ENCODE results near the gene TLE5. TPM values are rescaled to one million over a fixed set of nuclear protein-coding genes. Genes with fewer than 3 reads are reported as not detected.

The TLE5 gene
- polyA plus RNA-seq (ENCODE audit: insufficient read length in 4 of 4), result 100 to 1,000 TPM; 414 to 627 (median 476) TPM

- DNase-seq (ENCODE audit: low read depth in 4 of 4, low spot score in 2 of 4), result no peak
Observed at GRCh38 chr19:3062165-3063105, at the start of gene TLE5. Gene TLE5 (minus strand): TSS chr19:3062495. CDS start chr19:3062200, 295 bp downstream.

- no peak for DNase-seq (ENCODE audit: low read depth in 4 of 4, low spot score in 2 of 4)
Observed at GRCh38 chr19:3111586-3112247, 49.4 kb upstream of the TLE5 start.

GRCh38 chr19:3110126-3110825 lies 48.0 kb upstream of the TLE5 start:
- DNase-seq (ENCODE audit: low read depth in 4 of 4, low spot score in 2 of 4), result no peak

- DNase-seq (ENCODE audit: low read depth in 4 of 4, low spot score in 2 of 4), result no peak
Observed at GRCh38 chr19:3109491-3109890, 47.2 kb upstream of the TLE5 start.

- no peak for DNase-seq (ENCODE audit: low read depth in 4 of 4, low spot score in 2 of 4)
Observed at GRCh38 chr19:3108775-3109174, 46.5 kb upstream of the TLE5 start.

- no peak for DNase-seq (ENCODE audit: low read depth in 4 of 4, low spot score in 2 of 4)
Observed at GRCh38 chr19:3107658-3108057, 45.4 kb upstream of the TLE5 start.

- no peak for DNase-seq (ENCODE audit: low read depth in 4 of 4, low spot score in 2 of 4)
Observed at GRCh38 chr19:3106509-3107141, 44.3 kb upstream of the TLE5 start.

- no peak for DNase-seq (ENCODE audit: low read depth in 4 of 4, low spot score in 2 of 4)
Observed at GRCh38 chr19:3105641-3106508, 43.6 kb upstream of the TLE5 start.

GRCh38 chr19:3104708-3104983 lies 42.4 kb upstream of the TLE5 start:
- no peak for DNase-seq (ENCODE audit: low read depth in 4 of 4, low spot score in 2 of 4)

- no peak for DNase-seq (ENCODE audit: low read depth in 4 of 4, low spot score in 2 of 4)
Observed at GRCh38 chr19:3102239-3103140, 40.2 kb upstream of the TLE5 start.

GRCh38 chr19:3100747-3101730 lies 38.7 kb upstream of the TLE5 start:
- no peak for DNase-seq (ENCODE audit: low read depth in 4 of 4, low spot score in 2 of 4)

GRCh38 chr19:3100331-3100730 lies 38.0 kb upstream of the TLE5 start:
- DNase-seq (ENCODE audit: low read depth in 4 of 4, low spot score in 2 of 4), result no peak

GRCh38 chr19:3099347-3100145 lies 37.3 kb upstream of the TLE5 start:
- no peak for DNase-seq (ENCODE audit: low read depth in 4 of 4, low spot score in 2 of 4)

- no peak for DNase-seq (ENCODE audit: low read depth in 4 of 4, low spot score in 2 of 4)
Observed at GRCh38 chr19:3098515-3099346, 36.4 kb upstream of the TLE5 start.

GRCh38 chr19:3098141-3098514 lies 35.8 kb upstream of the TLE5 start:
- DNase-seq (ENCODE audit: low read depth in 4 of 4, low spot score in 2 of 4), result no peak

GRCh38 chr19:3097442-3097871 lies 35.2 kb upstream of the TLE5 start:
- no peak for DNase-seq (ENCODE audit: low read depth in 4 of 4, low spot score in 2 of 4)

Data from left renal cortex interstitium (tissue), 4 donors.